K562 (cell line): Measurements from ENCODE around the gene GPR179. TPM values are rescaled to one million over a fixed set of nuclear protein-coding genes. Genes with fewer than 3 reads are reported as not detected.

Experiments used
- BRD9 ChIP-seq: fragments of 450-650 bp; IDR thresholded peaks from 2 replicates; pipeline ENCODE4 v1.6.1; 2018; ENCODE audit warnings: low read depth; ENCODE audit not compliant: partially characterized antibody
- CAMTA2 ChIP-seq: fragments of 250-450 bp; sonication (Bioruptor Pico); conservative IDR thresholded peaks from 2 replicates; pipeline ENCODE4 v1.5.1; 2022
- DLX4 ChIP-seq: fragments of 250-450 bp; sonication (Bioruptor Pico); IDR thresholded peaks from 2 replicates; pipeline ENCODE4 v1.6.1; 2021; ENCODE audit warnings: mild to moderate bottlenecking
- ESRRA ChIP-seq: fragments of 450-650 bp; IDR thresholded peaks from 2 replicates; pipeline ENCODE4 v1.6.1; 2014; ENCODE audit warnings: low read depth, mild to moderate bottlenecking, moderate library complexity, borderline replicate concordance
- GATAD2B ChIP-seq: fragments of 450-650 bp; IDR thresholded peaks from 2 replicates; pipeline ENCODE4 v1.6.1; 2017; ENCODE audit warnings: mild to moderate bottlenecking, borderline replicate concordance
- HNRNPL ChIP-seq: fragments of 200-400 bp; formaldehyde crosslinking; IDR thresholded peaks from 2 replicates; pipeline ENCODE4 v1.6.1; 2017; ENCODE audit warnings: low read depth, mild to moderate bottlenecking, low read length
- MAX ChIP-seq: sonication (generic); formaldehyde crosslinking; IDR thresholded peaks from 2 replicates; pipeline ENCODE4 v1.9.0; 2022; ENCODE audit warnings: mild to moderate bottlenecking, missing genetic modification reagents
- MAZ ChIP-seq, 2 experiments: fragments of 450-650 bp in 1 of 2; sonication (generic) in 1 of 2; formaldehyde crosslinking; IDR thresholded peaks in 1 of 2; conservative IDR thresholded peaks in 1 of 2; 2 replicates each; pipeline versions ENCODE4 v1.4.0 to v1.5.0; 2020; ENCODE audit warnings: mild to moderate bottlenecking in 1 of 2, missing genetic modification reagents in 1 of 2
- MEIS2 ChIP-seq: fragments of 450-650 bp; IDR thresholded peaks from 2 replicates; pipeline ENCODE4 v1.6.1; 2014; ENCODE audit warnings: mild to moderate bottlenecking; ENCODE audit not compliant: partially characterized antibody
- SIN3A ChIP-seq, 2 experiments: fragments of 150-350 bp in 1 of 2; IDR thresholded peaks; 2 replicates each; pipeline ENCODE4 v1.6.1; 2011 to 2016; ENCODE audit warnings: borderline replicate concordance in 2 of 2, low read depth in 2 of 2, low read length in 2 of 2, mild to moderate bottlenecking in 2 of 2, moderate library complexity in 2 of 2; ENCODE audit not compliant: control insufficient read depth in 1 of 2
- SREBF2 ChIP-seq: sonication (generic); formaldehyde crosslinking; IDR thresholded peaks from 2 replicates; pipeline ENCODE4 v1.4.0; 2020; ENCODE audit warnings: mild to moderate bottlenecking, missing genetic modification reagents
- TBP ChIP-seq: optimal IDR thresholded peaks from 2 replicates; pipeline ENCODE3; 2011; ENCODE audit warnings: low read depth, low read length, improper control_type of control experiment
- TEAD4 ChIP-seq, 2 experiments: sonication (generic) in 1 of 2; formaldehyde crosslinking in 1 of 2; IDR thresholded peaks; 2 replicates each; pipeline versions ENCODE4 v1.6.1 to v1.8.0; 2012 to 2022; ENCODE audit warnings: borderline replicate concordance in 1 of 2, inconsistent platforms in 1 of 2, low read length in 1 of 2, mild to moderate bottlenecking in 1 of 2, missing genetic modification reagents in 1 of 2
- TFAP4 ChIP-seq: sonication (generic); formaldehyde crosslinking; IDR thresholded peaks from 2 replicates; pipeline ENCODE4 v1.8.0; 2022; ENCODE audit warnings: missing genetic modification reagents, mild to moderate bottlenecking, moderate library complexity, borderline replicate concordance
- U2AF2 ChIP-seq: fragments of 200-400 bp; formaldehyde crosslinking; optimal IDR thresholded peaks from 2 replicates; pipeline ENCODE3; 2017; ENCODE audit warnings: low read depth, mild to moderate bottlenecking, low read length
- ZNF592 ChIP-seq: fragments of 450-650 bp; IDR thresholded peaks from 2 replicates; pipeline ENCODE4 v1.6.1; 2017; ENCODE audit warnings: antibody characterized with exemption, mild to moderate bottlenecking
- ZNF639 ChIP-seq, 2 experiments: fragments of 200-800 bp in 1 of 2; sonication (Bioruptor generic) in 1 of 2; sonication (generic) in 1 of 2; formaldehyde crosslinking in 1 of 2; IDR thresholded peaks in 1 of 2; conservative IDR thresholded peaks in 1 of 2; 2 replicates each; pipeline versions ENCODE4 v1.5.0 to v1.6.1; 2016 to 2020; ENCODE audit warnings: missing compliant biosample characterization in 1 of 2, missing genetic modification characterization in 1 of 2, missing genetic modification reagents in 1 of 2
- polyA plus RNA-seq, 8 experiments: library from polyadenylated mRNA; depleted of rRNA in 4 of 8; stranded (reverse) in 5 of 8; unstranded in 3 of 8; fragments of >200 nt; fragmentation: Nextera tagmentation in 2 of 8; fragmentation: Illumina TruSeq in 1 of 8; extraction: Ambion mirVana in 2 of 8; extraction: Trizol in 1 of 8; gene quantifications; 2 replicates each; pipeline versions ENCODE4 v1.2.1 to v1.2.3, GENCODE V29; 2011 to 2014; ENCODE audit warnings: inconsistent platforms in 1 of 8, missing spikeins in 1 of 8
- total RNA-seq, 7 experiments: library from RNA; depleted of rRNA in 6 of 7; stranded (reverse); fragments of >200 nt in 6 of 7; fragmentation: Illumina TruSeq in 2 of 7; extraction: Trizol in 2 of 7; gene quantifications; 2 replicates each; pipeline versions ENCODE4 v1.2.1 to v1.2.3, GENCODE V29; 2011 to 2021; ENCODE audit warnings: low replicate concordance in 1 of 7

Gene GPR179
- total and polyA plus RNA-seq, 9 of the 15 experiments (the other 6 are each of a cell fraction or from before 2014, with no cell fraction given): not detected

GRCh38 chr17:38351412-38352222 lies 7.9 kb upstream of the GPR179 start, which contains the start of gene SOCS7 (continued):
- TF ChIP-seq ZNF592: peak; percentile 52
- TF ChIP-seq GATAD2B: peak; percentile 60; the same call in 1 of the 2 replicates
- peak; percentile 87 for TF ChIP-seq ESRRA
- TF ChIP-seq SREBF2 (CRISPR knock-in tag): no peak
- TF ChIP-seq CAMTA2 (CRISPR knock-in tag): no peak
- peak; percentile 27; the same call in 1 of the 2 replicates for TF ChIP-seq TEAD4 (IDR thresholded peaks at IDR 0.05; ENCODE audit: low read length)
- no peak for TF ChIP-seq TEAD4 (CRISPR knock-in tag; IDR thresholded peaks at IDR 0.05; ENCODE audit: borderline replicate concordance)
- TF ChIP-seq U2AF2: no peak
- TF ChIP-seq TFAP4 (CRISPR knock-in tag): peak; percentile 60; the same call in 1 of the 2 replicates
- peak; percentile 47 for TF ChIP-seq BRD9
- TF ChIP-seq ZNF639 (CRISPR knock-in tag; conservative IDR thresholded peaks at IDR 0.05 in 1 of 2, IDR thresholded peaks at IDR 0.05 in 1 of 2): peak in 1 of 2 experiments; percentile 82; a peak in 2 of 4 replicates
- peak; percentile 68 to 80 for TF ChIP-seq MAZ (CRISPR knock-in tag; conservative IDR thresholded peaks at IDR 0.05 in 1 of 2, IDR thresholded peaks at IDR 0.05 in 1 of 2)
- TF ChIP-seq HNRNPL: peak; percentile 15; the same call in 1 of the 2 replicates
- peak; percentile 35; the same call in 1 of the 2 replicates for TF ChIP-seq MAX (CRISPR knock-in tag)
- peak in 1 of 2 experiments; percentile 49; a peak in 1 of 4 replicates for TF ChIP-seq SIN3A (IDR thresholded peaks at IDR 0.05; ENCODE audit: borderline replicate concordance in 2 of 2, control insufficient read depth in 1 of 2, low read depth in 2 of 2, low read length in 2 of 2)
- TF ChIP-seq DLX4 (CRISPR knock-in tag): no peak
- peak; percentile 2 for TF ChIP-seq MEIS2
- TF ChIP-seq TBP: peak; percentile 58
